PFSK-1 (cell line): Measurements from ENCODE around the gene VPS26B.

ENCODE experiments used
- POLR2AphosphoS5 ChIP-seq: IDR thresholded peaks from 2 replicates; pipeline ENCODE4 v1.6.1; 2012; ENCODE audit warnings: low read depth, mild to moderate bottlenecking, control low read depth, low read length, moderate library complexity
- REST ChIP-seq, 2 experiments: IDR thresholded peaks; 2 replicates each; pipeline versions ENCODE4 v1.6.1 to v1.8.0; 2011 to 2012; ENCODE audit warnings: low read depth in 2 of 2, low read length in 2 of 2, control low read depth in 1 of 2, inconsistent platforms in 1 of 2, mild to moderate bottlenecking in 1 of 2, moderate library complexity in 1 of 2; ENCODE audit not compliant: insufficient read depth in 1 of 2
- TAF1 ChIP-seq: IDR thresholded peaks from 2 replicates; pipeline ENCODE4 v1.6.1; 2012; ENCODE audit warnings: low read length, control low read depth, borderline replicate concordance; ENCODE audit not compliant: insufficient read depth

GRCh38 chr11:134243913-134244312 lies 19.4 kb downstream of the VPS26B start:
- TF ChIP-seq TAF1 (no peak), POLR2AphosphoS5 (no peak), REST (IDR thresholded peaks at IDR 0.05; ENCODE audit: insufficient read depth in 1 of 2, low read depth in 2 of 2, low read length in 2 of 2) (no peak)
